T-helper 1 cell treated with Interleukin-12 subunit alpha and Interleukin-12 subunit beta and Interleukin-4 antibody, amounts not matched to agents 30 μg/mL and 1 μg/mL, for 36 hours (primary cell): Measurements from ENCODE around the gene BRCA2.

Source experiments
- H3K27ac Mint-ChIP-seq: one replicate; pipeline ENCODE4 v1.8.0; 2021; ENCODE audit warnings: mild to moderate bottlenecking, mixed read lengths
- H3K27me3 Mint-ChIP-seq: one replicate; pipeline ENCODE4 v1.8.0; 2021; ENCODE audit warnings: low read depth, mixed read lengths
- H3K36me3 Mint-ChIP-seq: one replicate; pipeline ENCODE4 v1.8.0; 2021; ENCODE audit warnings: low read depth, mixed read lengths
- H3K4me1 Mint-ChIP-seq: one replicate; pipeline ENCODE4 v1.8.0; 2021; ENCODE audit warnings: low read depth, mixed read lengths
- H3K4me3 Mint-ChIP-seq: one replicate; pipeline ENCODE4 v1.8.0; 2021; ENCODE audit warnings: mild to moderate bottlenecking, moderate library complexity, mixed read lengths
- H3K9me3 Mint-ChIP-seq: one replicate; pipeline ENCODE4 v1.8.0; 2021; ENCODE audit warnings: mixed read lengths

Gene BRCA2

GRCh38 chr13:32315238-32316027 is at the start of gene BRCA2, which contains the start of gene ZAR1L:
BRCA2 (plus strand) TSS chr13:32315508; CDS start chr13:32316461, 953 bp downstream.
ZAR1L (minus strand) TSS chr13:32315363; CDS start chr13:32311925, 3,438 bp downstream.
- H3K27me3 Mint-ChIP-seq, result no peaks in the 10 kb centered on the region
- peak within 1 kb of the TSS; percentile 94 for H3K4me3 Mint-ChIP-seq
- H3K36me3 Mint-ChIP-seq, result peaks cover 11% of the 10 kb centered on the region
- peaks cover 28% of the 10 kb centered on the region for H3K4me1 Mint-ChIP-seq
- no peaks in the 10 kb centered on the region for H3K9me3 Mint-ChIP-seq
- H3K27ac Mint-ChIP-seq, result peak within 1 kb of the TSS; percentile 100

GRCh38 chr13:32265726-32266125 is 49.6 kb upstream of the BRCA2 start:
- H3K36me3 Mint-ChIP-seq, result peaks cover 2% of the 10 kb centered on the region
- no peak overlapping the region for H3K27ac Mint-ChIP-seq
- no peak overlapping the region for H3K4me3 Mint-ChIP-seq
- H3K9me3 Mint-ChIP-seq, result no peaks in the 10 kb centered on the region
- H3K27me3 Mint-ChIP-seq, result no peaks in the 10 kb centered on the region
- H3K4me1 Mint-ChIP-seq, result no peaks in the 10 kb centered on the region

- Mint-ChIP-seq H3K27ac (no peak overlapping the region), H3K9me3 (no peaks in the 10 kb centered on the region), H3K27me3 (no peaks in the 10 kb centered on the region), H3K4me3 (no peak overlapping the region), H3K4me1 (no peaks in the 10 kb centered on the region), H3K36me3 (peaks cover 2% of the 10 kb centered on the region)
These were observed 49.2 kb upstream of the BRCA2 start for GRCh38 chr13:32266130-32266529.

- Mint-ChIP-seq H3K36me3 (peaks cover 2% of the 10 kb centered on the region), H3K4me1 (peaks cover 1% of the 10 kb centered on the region)
These were observed 47.4 kb upstream of the BRCA2 start for GRCh38 chr13:32267836-32268439.

GRCh38 chr13:32272021-32272683 is 43.2 kb upstream of the BRCA2 start:
- H3K27me3 Mint-ChIP-seq, result no peaks in the 10 kb centered on the region
- no peaks in the 10 kb centered on the region for H3K9me3 Mint-ChIP-seq
- no peak overlapping the region for H3K4me3 Mint-ChIP-seq
- H3K27ac Mint-ChIP-seq, result no peak overlapping the region
- H3K36me3 Mint-ChIP-seq, result peaks cover 2% of the 10 kb centered on the region
- H3K4me1 Mint-ChIP-seq, result peaks cover 1% of the 10 kb centered on the region

More at GRCh38 chr13:32267836-32268439, 47.4 kb upstream of the BRCA2 start:
- no peak overlapping the region for H3K27ac Mint-ChIP-seq
- no peak overlapping the region for H3K4me3 Mint-ChIP-seq
- H3K9me3 Mint-ChIP-seq, result no peaks in the 10 kb centered on the region
- no peaks in the 10 kb centered on the region for H3K27me3 Mint-ChIP-seq

GRCh38 chr13:32277839-32278238 is 37.5 kb upstream of the BRCA2 start:
- Mint-ChIP-seq H3K27ac (no peak overlapping the region), H3K9me3 (no peaks in the 10 kb centered on the region), H3K36me3 (peaks cover 4% of the 10 kb centered on the region), H3K4me1 (peaks cover 3% of the 10 kb centered on the region), H3K4me3 (no peak overlapping the region), H3K27me3 (no peaks in the 10 kb centered on the region)

GRCh38 chr13:32278426-32278825 is 36.9 kb upstream of the BRCA2 start:
- H3K27ac Mint-ChIP-seq, result no peak overlapping the region
- no peaks in the 10 kb centered on the region for H3K9me3 Mint-ChIP-seq
- peaks cover 3% of the 10 kb centered on the region for H3K4me1 Mint-ChIP-seq
- H3K4me3 Mint-ChIP-seq, result no peak overlapping the region
- H3K27me3 Mint-ChIP-seq, result no peaks in the 10 kb centered on the region
- H3K36me3 Mint-ChIP-seq, result peaks cover 4% of the 10 kb centered on the region

GRCh38 chr13:32281096-32281495 is 34.2 kb upstream of the BRCA2 start:
- Mint-ChIP-seq H3K27me3 (no peaks in the 10 kb centered on the region), H3K4me3 (no peak overlapping the region), H3K36me3 (peaks cover 4% of the 10 kb centered on the region), H3K9me3 (no peaks in the 10 kb centered on the region), H3K4me1 (peaks cover 3% of the 10 kb centered on the region), H3K27ac (no peak overlapping the region)

GRCh38 chr13:32282096-32282711 is 33.1 kb upstream of the BRCA2 start:
- H3K36me3 Mint-ChIP-seq, result peaks cover 4% of the 10 kb centered on the region
- no peaks in the 10 kb centered on the region for H3K9me3 Mint-ChIP-seq
- H3K27me3 Mint-ChIP-seq, result no peaks in the 10 kb centered on the region
- H3K27ac Mint-ChIP-seq, result no peak overlapping the region
- no peak overlapping the region for H3K4me3 Mint-ChIP-seq
- H3K4me1 Mint-ChIP-seq, result peaks cover 3% of the 10 kb centered on the region

GRCh38 chr13:32284927-32285632 is 30.2 kb upstream of the BRCA2 start:
- H3K27ac Mint-ChIP-seq, result no peak overlapping the region
- H3K4me1 Mint-ChIP-seq, result no peaks in the 10 kb centered on the region
- no peak overlapping the region for H3K4me3 Mint-ChIP-seq
- H3K9me3 Mint-ChIP-seq, result no peaks in the 10 kb centered on the region
- H3K36me3 Mint-ChIP-seq, result no peaks in the 10 kb centered on the region
- H3K27me3 Mint-ChIP-seq, result no peaks in the 10 kb centered on the region

GRCh38 chr13:32285633-32285965 is 29.7 kb upstream of the BRCA2 start:
- Mint-ChIP-seq H3K9me3 (no peaks in the 10 kb centered on the region), H3K4me1 (no peaks in the 10 kb centered on the region), H3K27me3 (no peaks in the 10 kb centered on the region), H3K4me3 (no peak overlapping the region), H3K27ac (no peak overlapping the region), H3K36me3 (no peaks in the 10 kb centered on the region)

- no peaks in the 10 kb centered on the region for H3K36me3 Mint-ChIP-seq
- H3K4me3 Mint-ChIP-seq, result no peak overlapping the region
These were observed 18.1 kb upstream of the BRCA2 start for GRCh38 chr13:32297206-32297605.

GRCh38 chr13:32298695-32299094 is 16.6 kb upstream of the BRCA2 start:
- H3K27ac Mint-ChIP-seq, result no peak overlapping the region
- no peaks in the 10 kb centered on the region for H3K9me3 Mint-ChIP-seq
- H3K4me3 Mint-ChIP-seq, result no peak overlapping the region
- H3K27me3 Mint-ChIP-seq, result peaks cover 11% of the 10 kb centered on the region
- H3K36me3 Mint-ChIP-seq, result no peaks in the 10 kb centered on the region
- H3K4me1 Mint-ChIP-seq, result no peaks in the 10 kb centered on the region

More at GRCh38 chr13:32297206-32297605, 18.1 kb upstream of the BRCA2 start:
- H3K4me1 Mint-ChIP-seq, result no peaks in the 10 kb centered on the region
- no peaks in the 10 kb centered on the region for H3K9me3 Mint-ChIP-seq
- H3K27me3 Mint-ChIP-seq, result peaks cover 11% of the 10 kb centered on the region
- no peak overlapping the region for H3K27ac Mint-ChIP-seq

- Mint-ChIP-seq H3K36me3 (no peaks in the 10 kb centered on the region), H3K27me3 (peaks cover 11% of the 10 kb centered on the region), H3K9me3 (no peaks in the 10 kb centered on the region), H3K4me3 (no peak overlapping the region), H3K4me1 (no peaks in the 10 kb centered on the region), H3K27ac (no peak overlapping the region)
These were observed 15.4 kb upstream of the BRCA2 start for GRCh38 chr13:32299893-32300292.
